Body of pancreas (tissue), 4 donors: ENCODE results near the gene SMARCB1. TPM values are rescaled to one million over a fixed set of nuclear protein-coding genes. Genes with fewer than 3 reads are reported as not detected.

Source experiments
- ATAC-seq: fragments of 150-250 bp; one replicate; pipeline ENCODE4 v1.9.1; 2016
- DNase-seq, 4 donors: peaks; one replicate each; pipeline ENCODE4 v3.0.0-alpha.2; 2019
- H3K27ac ChIP-seq, 4 donors: fragments of 200-600 bp; sonication (generic); 1 replicate in 3 of 4; 2 replicates in 1 of 4; pipeline versions ENCODE4 v1.5.1 to v1.6.1; 2016 to 2019; ENCODE audit warnings: mild to moderate bottlenecking in 1 of 4, mixed read lengths in 1 of 4, moderate library complexity in 1 of 4
- H3K27me3 ChIP-seq, 2 donors: fragments of 200-600 bp; sonication (generic); one replicate each; pipeline ENCODE4 v1.6.0; 2016; ENCODE audit warnings: mild to moderate bottlenecking in 1 of 2
- H3K36me3 ChIP-seq, 2 donors: fragments of 200-600 bp; sonication (generic); replicated peaks in 1 of 2; 2 replicates each; pipeline ENCODE4 v1.5.1; 2016; ENCODE audit warnings: low read depth in 2 of 2; ENCODE audit not compliant: insufficient read depth in 1 of 2
- H3K4me1 ChIP-seq: fragments of 200-600 bp; sonication (generic); one replicate; pipeline ENCODE4 v1.6.0; 2016
- H3K4me3 ChIP-seq, 2 donors: fragments of 200-600 bp; sonication (generic); 1 replicate in 1 of 2; 2 replicates in 1 of 2; pipeline ENCODE4 v1.5.1; 2016 to 2019
- H3K9me3 ChIP-seq, 3 donors: fragments of 200-600 bp; sonication (generic); 1 replicate in 2 of 3; 2 replicates in 1 of 3; pipeline ENCODE4 v1.5.1; 2016
- POLR2A ChIP-seq, 3 donors: fragments of 450-650 bp; IDR thresholded peaks; one replicate each; pipeline ENCODE4 v1.6.1; 2016; ENCODE audit warnings: antibody characterized with exemption in 3 of 3, mild to moderate bottlenecking in 2 of 3
- WGBS, 2 donors: methylation state at CpG; one replicate each; pipeline ENCODE4 v1.1.5; 2017; 5-methylcytosine and 5-hydroxymethylcytosine counted together
- intact Hi-C: fragments of 100-400 bp; cut with DNase I; formaldehyde crosslinking; loops from one replicate; pipeline ENCODE4 v1.15.1; 2023
- total RNA-seq, 2 donors: library from RNA; depleted of rRNA; stranded (reverse); fragments of >200 nt; gene quantifications; one replicate each; pipeline ENCODE4 v1.1.0, GENCODE V29; 2016
- TF ChIP-seq, protein P1 (sequence below), 7 experiments: fragments of 450-650 bp in 4 of 7; fragments of 200-600 bp in 3 of 7; sonication (generic) in 3 of 7; IDR thresholded peaks; one replicate each; pipeline ENCODE4 v1.5.1; 2016 to 2019; ENCODE audit warnings: antibody characterized with exemption in 7 of 7

SMARCB1 gene
- total RNA-seq, 2 donors from 2014 or later = 40.2 to 119 TPM

GRCh38 chr22:23875801-23876200, 89.0 kb downstream of the SMARCB1 start:
- no peak overlapping the region for H3K27ac ChIP-seq
- WGBS, 2 donors = 83 to 92% methylated on average over 1 to 2 of the region's 2 CpGs
- no peaks in the 10 kb centered on the region for H3K4me1 ChIP-seq
- no peak for DNase-seq
- no peak overlapping the region for H3K4me3 ChIP-seq
- H3K36me3 ChIP-seq = peaks cover 0 to 2% of the 10 kb centered on the region in 2 donors
- H3K27me3 ChIP-seq = no peaks in the 10 kb centered on the region
- TF ChIP-seq, protein P1, sequence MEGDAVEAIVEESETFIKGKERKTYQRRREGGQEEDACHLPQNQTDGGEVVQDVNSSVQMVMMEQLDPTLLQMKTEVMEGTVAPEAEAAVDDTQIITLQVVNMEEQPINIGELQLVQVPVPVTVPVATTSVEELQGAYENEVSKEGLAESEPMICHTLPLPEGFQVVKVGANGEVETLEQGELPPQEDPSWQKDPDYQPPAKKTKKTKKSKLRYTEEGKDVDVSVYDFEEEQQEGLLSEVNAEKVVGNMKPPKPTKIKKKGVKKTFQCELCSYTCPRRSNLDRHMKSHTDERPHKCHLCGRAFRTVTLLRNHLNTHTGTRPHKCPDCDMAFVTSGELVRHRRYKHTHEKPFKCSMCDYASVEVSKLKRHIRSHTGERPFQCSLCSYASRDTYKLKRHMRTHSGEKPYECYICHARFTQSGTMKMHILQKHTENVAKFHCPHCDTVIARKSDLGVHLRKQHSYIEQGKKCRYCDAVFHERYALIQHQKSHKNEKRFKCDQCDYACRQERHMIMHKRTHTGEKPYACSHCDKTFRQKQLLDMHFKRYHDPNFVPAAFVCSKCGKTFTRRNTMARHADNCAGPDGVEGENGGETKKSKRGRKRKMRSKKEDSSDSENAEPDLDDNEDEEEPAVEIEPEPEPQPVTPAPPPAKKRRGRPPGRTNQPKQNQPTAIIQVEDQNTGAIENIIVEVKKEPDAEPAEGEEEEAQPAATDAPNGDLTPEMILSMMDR (IDR thresholded peaks at IDR 0.05) = no peak
- TF ChIP-seq POLR2A (IDR thresholded peaks at IDR 0.05) = no peak
- intact Hi-C loops = no loop called here
- H3K9me3 ChIP-seq = no peaks in the 10 kb centered on the region
- no peak for ATAC-seq

- WGBS, 2 donors = 94% methylated on average over 7 to 8 of the region's 8 CpGs
- Histone ChIP-seq H3K36me3 (peaks cover 0 to 2% of the 10 kb centered on the region in 2 donors), H3K27me3 (no peaks in the 10 kb centered on the region), H3K9me3 (no peaks in the 10 kb centered on the region), H3K27ac (no peak overlapping the region), H3K4me3 (no peak overlapping the region), H3K4me1 (no peaks in the 10 kb centered on the region)
- intact Hi-C loops = no loop called here
- TF ChIP-seq POLR2A (IDR thresholded peaks at IDR 0.05) = no peak
- TF ChIP-seq, protein P1 (IDR thresholded peaks at IDR 0.05) = no peak
- DNase-seq (no peak), ATAC-seq (no peak)
These were observed 90.8 kb downstream of the SMARCB1 start for GRCh38 chr22:23877566-23877965.

- DNase-seq (no peak), ATAC-seq (no peak)
- H3K9me3 ChIP-seq = no peaks in the 10 kb centered on the region
- H3K27ac ChIP-seq = no peak overlapping the region
- peaks cover 0 to 2% of the 10 kb centered on the region in 2 donors for H3K36me3 ChIP-seq
- intact Hi-C loops = no loop called here
- H3K27me3 ChIP-seq = no peaks in the 10 kb centered on the region
- no peaks in the 10 kb centered on the region for H3K4me1 ChIP-seq
- 80 to 83% methylated on average over 7 of the region's 7 CpGs for WGBS, 2 donors
- TF ChIP-seq, protein P1 (IDR thresholded peaks at IDR 0.05) = no peak
- TF ChIP-seq POLR2A (IDR thresholded peaks at IDR 0.05) = no peak
- no peak overlapping the region for H3K4me3 ChIP-seq
These were observed 91.5 kb downstream of the SMARCB1 start for GRCh38 chr22:23878219-23878618.

DNA sequence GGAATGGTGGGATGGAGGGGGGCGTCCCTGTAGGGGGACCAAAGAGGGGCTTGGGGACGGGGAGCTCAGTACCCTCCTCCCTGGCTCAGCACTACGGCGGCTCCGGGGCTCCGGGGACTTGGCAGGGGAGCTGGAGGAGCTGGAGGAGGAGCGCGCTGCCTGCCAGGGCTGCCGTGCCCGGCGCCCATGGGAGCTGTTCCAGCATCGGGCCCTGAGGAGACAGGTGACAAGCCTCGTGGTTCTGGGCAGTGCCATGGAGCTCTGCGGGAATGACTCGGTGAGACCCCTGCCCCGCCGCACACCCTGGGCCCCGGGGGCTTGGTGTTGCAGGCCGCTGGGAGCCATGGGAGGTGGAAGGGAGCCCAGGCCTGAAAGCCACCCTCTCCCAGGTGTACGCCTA, 95.6 kb downstream of the SMARCB1 start:
- H3K4me3 ChIP-seq = no peak overlapping the region
- 87 to 90% methylated on average over 14 to 20 of the region's 20 CpGs for WGBS, 2 donors
- DNase-seq = no peak
- no peak for ATAC-seq
- no peaks in the 10 kb centered on the region for H3K27me3 ChIP-seq
- intact Hi-C loops = no loop called here
- H3K4me1 ChIP-seq = no peaks in the 10 kb centered on the region
- H3K9me3 ChIP-seq = no peaks in the 10 kb centered on the region
- no peak for TF ChIP-seq POLR2A (IDR thresholded peaks at IDR 0.05)
- TF ChIP-seq, protein P1 (IDR thresholded peaks at IDR 0.05) = no peak
- no peak overlapping the region for H3K27ac ChIP-seq
- peaks cover 0 to 2% of the 10 kb centered on the region in 2 donors for H3K36me3 ChIP-seq

- H3K27me3 ChIP-seq = no peaks in the 10 kb centered on the region
- DNase-seq = no peak
- 97% methylated on average over 9 of the region's 9 CpGs; no CpG with 5 or more reads in 1 of the 2 donors for WGBS, 2 donors
- ATAC-seq = no peak
- H3K27ac ChIP-seq = no peak overlapping the region
- H3K4me3 ChIP-seq = no peak overlapping the region
- intact Hi-C loops = no loop called here
- TF ChIP-seq POLR2A (IDR thresholded peaks at IDR 0.05) = no peak
- TF ChIP-seq, protein P1 (IDR thresholded peaks at IDR 0.05) = no peak
- no peaks in the 10 kb centered on the region for H3K9me3 ChIP-seq
- no peaks in the 10 kb centered on the region for H3K36me3 ChIP-seq
- no peaks in the 10 kb centered on the region for H3K4me1 ChIP-seq
These were observed 96.9 kb downstream of the SMARCB1 start for GRCh38 chr22:23883658-23884057.
